ENCODE measurements around the gene RSKR.
A peak's percentile ranks its signal among the peaks of the same experiment; 100 is the strongest.
"Not testable (repeated sequence)": the region's sequence is repeated elsewhere in the genome, so short reads cannot be mapped to it uniquely, and the experiment has no call there.

Gene RSKR

DNA sequence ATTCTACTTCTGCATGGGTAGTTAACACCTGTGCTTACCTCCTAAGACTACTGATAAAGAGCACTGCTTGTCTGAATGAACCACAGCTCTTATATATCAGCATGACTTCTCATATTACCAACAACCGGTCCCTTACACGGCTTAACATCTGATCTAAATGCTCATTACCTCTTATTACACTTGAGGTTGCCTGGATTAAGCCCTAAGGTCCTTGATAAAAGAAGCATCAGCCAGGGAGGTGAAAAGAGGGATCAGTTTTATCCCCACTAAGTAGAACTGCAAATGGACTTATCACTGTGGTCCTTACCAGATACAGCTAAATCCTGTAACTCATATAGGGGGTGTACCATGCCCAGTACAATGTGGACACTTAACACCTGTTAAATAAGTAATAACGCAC lies 8.2 kb upstream of the RSKR start:
- DNase-seq: no peak

DNA sequence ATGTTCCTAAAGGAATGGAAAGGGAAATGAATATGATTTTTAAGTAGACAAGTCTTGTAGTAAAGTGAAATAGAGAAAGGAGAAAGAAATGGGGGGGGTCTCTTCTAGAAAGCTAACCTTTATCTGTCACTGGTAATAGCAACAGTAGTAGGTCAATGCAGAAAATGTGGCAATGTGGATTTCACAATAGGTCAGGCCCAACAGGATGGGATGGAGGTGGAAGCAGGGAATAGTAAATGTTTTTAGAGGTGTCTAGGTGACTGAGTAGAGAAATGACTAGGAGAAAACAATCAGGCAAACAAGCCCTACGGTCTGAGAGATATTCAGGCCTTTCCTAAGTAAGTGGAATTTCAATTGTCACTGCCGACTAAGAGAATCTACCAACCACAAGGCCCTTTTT lies 6.0 kb upstream of the RSKR start:
- DNase-seq: no peak

DNA sequence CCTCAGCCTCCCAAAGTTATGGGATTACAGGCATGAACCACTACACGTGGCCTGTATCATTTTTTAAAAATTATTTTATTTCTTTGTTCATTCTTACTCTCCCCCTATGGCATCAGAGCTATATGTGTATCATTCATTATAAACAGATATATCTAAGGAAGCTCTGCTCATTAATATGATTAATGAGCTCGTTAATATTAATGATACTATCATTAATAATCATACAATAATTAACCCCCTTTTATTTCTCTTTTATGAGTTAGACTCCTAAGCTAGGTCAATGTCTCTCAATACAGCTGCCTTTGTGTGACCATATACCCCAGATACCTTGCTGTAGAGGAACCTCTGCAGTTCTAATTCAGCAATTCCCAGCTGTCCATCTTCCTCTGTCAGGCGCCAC lies 4.5 kb upstream of the RSKR start:
- no peak for DNase-seq

DNA sequence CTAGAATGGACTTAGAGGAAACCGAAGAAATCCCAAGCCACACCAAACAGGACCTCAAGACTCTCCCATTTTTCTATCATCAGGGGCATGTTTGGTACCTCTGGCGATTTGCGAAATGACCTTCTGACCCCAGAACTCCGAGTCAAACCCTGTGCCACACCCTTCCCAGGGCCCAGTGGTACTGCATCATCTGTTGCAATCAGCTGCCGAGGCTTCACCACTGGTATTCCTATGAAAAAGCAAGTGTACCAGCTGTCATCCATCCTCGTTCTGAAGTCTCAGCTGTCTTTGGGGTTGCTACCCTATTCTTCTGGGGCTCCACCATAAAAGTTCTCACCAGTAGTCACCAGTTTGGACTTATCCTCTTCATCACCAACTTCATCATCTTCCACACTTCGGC lies 2.3 kb upstream of the RSKR start:
- DNase-seq: no peak

DNA sequence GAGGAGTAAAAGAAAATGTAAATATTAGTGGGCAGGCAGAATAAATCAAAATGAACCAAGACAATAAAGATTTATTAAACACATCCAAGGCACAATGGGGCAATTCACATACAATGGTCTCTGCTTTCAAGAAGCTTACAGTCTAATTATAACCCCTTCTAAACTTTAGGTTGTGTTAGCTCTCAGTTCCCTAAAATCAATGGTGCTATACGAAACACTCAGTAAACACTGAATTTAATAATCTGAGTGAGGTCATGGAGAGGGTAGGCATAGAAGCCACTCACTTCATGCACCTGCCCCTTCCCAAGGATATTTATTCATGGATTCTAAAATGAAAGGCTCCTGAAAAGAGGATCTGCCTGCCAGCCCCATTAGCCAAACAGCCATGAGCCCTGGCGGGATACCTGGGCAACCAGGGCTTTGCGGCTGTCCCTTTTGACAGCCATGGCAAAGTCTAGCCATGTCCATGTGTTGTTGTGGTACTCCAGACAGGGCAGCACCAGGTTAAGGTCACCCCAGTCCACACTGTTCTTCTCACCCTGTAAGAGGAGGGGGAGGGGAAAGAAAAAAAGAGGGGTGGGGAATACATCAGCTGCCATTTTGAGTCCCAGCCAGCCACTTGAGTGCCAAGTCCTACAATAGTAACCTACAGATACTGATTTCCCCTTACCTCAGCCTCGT lies 1.4 kb upstream of the RSKR start:
- no peak for DNase-seq

DNA sequence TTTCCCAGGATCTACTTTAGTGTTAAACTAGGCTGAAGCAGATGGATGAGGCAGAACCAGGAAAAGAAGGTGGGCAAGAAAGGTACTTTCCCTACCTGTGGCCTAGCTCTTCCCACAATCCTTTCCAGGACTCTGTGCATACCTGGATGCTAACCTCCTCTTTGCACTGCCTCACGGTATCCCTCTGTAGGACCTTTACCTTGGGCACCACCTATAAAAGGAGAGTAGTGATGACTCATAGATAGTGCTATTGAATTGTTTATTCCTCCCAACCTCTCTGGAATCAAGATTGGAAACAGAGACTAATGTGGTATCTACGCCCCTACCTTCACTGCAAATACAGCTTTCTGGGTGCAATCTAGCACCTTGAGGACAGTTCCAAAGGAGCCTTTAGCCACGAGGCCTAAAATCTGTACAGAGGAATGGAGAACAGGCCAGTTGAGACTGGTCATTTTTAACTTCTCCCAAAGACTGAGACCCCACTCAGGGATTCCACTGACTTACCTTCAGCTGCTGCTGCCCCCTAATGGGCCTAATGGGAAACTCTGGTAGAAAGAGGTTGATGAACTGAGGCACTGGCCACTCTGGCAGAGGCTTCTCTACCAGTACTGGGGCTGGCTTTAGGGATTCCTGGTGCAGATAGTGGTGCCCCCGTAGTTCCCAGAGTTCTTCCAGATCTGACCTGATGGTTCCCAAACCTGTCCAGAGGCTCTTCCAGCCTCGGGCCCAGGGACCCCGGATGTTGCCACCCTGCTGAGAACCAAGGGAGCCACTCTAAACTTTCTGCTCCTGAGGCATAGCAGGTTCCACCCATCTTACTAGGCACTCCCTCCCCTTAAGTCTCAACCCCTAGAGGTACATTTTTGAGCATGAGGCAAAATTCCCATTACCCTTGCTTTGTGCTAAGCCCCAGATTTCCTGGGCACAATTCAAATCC lies 781 bp downstream of the RSKR start:
- DNase-seq: no peak

DNA sequence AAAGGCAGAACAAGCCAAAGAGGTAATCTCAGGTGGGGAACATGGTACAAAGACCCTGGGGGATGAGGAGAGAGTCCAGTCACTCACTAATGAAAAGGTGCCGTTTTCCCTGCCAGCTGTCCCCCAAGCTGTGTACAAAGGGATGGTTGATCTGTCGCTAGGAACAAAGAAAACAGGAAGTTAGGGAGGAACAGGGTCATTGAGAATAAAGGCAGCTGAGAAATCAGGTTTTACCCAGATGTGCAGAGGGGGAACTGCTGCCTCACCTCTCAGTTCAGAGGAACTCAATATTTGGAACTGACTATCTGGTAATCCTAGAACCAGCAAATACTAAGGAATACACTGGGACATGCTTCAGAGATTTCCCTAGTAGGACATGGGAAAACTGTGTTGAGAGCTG lies 1.5 kb downstream of the RSKR start:
- no peak for DNase-seq

DNA sequence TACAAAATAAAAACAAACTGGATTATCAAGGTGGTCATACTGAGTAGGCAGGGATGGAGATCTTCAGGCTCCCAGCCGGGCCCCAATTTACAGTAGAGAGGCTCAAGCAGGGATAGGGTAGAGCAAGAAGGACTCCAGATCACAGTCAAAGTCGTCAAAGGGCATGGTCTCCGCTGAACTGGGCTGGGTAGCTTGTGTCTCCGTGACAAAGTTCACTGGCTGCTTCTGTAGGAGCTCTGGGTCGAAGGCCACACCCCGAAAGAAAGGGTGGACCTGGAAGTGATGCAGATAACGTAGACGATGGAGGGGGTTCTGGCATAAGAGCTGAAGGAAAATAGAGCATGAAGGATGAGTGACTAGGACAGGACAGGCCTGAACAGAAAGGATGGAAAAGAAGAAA lies 3.6 kb downstream of the RSKR start:
- DNase-seq: no peak

DNA sequence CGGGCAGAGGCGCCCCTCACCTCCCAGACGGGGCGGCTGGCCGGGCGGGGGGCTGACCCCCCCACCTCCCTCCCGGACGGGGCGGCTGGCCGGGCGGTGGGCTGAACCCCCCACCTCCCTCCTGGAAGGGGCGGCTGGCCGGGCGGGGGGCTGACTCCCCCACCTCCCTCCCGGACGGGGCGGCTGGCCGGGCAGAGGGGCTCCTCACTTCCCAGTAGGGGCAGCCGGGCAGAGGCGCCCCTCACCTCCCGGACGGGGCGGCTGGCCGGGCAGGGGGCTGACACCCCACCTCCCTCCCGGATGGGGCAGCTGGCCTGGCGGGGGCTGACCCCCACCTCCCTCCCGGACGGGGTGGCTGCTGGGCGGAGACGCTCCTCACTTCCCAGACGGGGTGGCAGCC lies 10.0 kb downstream of the RSKR start:
- not testable (repeated sequence) for DNase-seq

DNA sequence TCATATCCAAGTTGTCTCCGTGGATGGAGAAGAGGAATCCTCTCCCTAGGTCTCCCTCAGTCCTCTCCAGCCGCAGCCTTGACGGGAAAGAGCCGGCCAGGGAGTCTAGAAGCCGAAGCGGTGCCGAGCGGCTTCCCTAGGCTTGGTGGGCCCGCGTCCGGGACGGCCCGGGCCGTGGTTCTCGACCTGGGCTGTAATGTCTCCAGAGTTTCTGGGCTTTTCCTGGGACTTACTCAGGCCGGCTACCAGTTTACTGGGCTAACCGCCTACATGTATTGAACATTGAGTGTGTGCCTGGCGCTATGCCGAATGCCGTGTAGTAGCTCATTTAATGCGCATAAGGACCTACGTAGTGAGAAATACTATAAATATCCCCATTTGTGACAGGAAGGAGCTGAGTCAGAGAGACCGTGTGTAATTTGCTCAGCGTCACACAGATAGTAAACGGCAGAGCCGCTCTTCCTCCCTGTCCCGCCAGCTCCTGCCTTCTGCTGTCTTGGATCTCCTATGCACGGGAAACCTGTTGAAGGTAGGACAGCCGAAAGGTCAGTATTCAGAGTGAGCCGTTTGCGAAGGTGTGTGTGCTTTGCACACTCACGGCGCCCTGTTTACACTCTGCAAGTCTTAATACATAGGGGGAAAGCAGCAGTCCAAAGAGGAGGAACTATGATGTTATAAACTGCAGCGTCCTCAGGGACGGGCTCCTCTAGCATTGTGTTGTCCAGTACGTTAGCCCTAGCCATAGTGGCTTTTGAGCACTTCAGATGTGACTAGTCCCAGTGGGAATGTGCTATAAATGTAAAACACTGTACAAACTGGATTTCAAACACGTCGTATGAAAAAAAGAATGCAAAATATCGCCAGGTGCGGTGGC lies 14.4 kb downstream of the RSKR start:
- peak; percentile 43 for DNase-seq

DNA sequence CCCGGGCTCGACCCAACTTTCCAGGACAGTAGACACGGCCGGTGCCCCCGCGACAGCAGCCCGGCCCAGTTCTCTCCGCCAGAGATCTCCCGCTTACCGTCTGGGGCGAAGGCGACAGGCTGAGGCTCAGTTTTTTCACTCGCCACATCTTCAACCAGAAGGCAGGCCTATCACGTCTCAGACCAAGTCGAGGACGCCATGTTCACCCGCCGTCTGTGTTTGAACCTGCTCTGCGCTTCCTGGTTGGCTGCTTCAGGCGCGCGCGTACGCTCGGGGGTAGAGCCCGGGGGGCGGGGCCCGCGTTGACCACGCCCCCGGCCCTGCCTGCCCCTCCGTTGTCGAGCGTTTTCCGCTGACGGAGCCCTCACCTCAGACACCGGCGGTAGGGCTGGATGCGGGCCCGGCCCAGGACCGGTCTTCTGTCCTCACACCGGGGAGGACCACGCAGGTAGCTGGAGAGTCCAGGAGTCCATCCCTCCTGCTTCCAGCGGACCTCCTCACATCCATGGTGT lies 15.1 kb downstream of the RSKR start, which contains the start of gene SPAG5:
Gene SPAG5, minus strand, starts transcription at position 227 of the 512 bp plus-strand sequence. Its CDS starts 79 bp downstream, at position 148.
- DNase-seq: peak; percentile 70

DNA sequence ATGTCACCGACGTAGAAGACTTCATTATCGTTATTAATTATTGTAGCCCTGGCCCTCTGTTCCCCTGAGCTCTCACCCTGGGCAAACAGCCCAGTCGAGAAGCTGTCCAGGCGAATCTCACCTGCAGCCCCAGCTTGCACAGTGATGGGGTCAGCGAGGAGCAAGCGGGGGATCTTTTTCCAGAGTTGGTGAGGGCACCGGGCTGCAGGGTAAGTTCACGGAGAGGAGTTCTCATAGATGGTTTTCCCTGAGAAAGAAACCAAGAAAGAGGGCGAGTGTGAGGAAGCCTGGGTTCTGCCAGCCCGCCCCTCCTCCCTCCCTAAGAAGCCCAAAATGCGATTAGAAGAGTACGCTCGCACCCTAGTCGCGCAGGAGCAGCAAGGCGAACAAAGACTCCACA lies 15.6 kb downstream of the RSKR start:
- no peak for DNase-seq

DNA sequence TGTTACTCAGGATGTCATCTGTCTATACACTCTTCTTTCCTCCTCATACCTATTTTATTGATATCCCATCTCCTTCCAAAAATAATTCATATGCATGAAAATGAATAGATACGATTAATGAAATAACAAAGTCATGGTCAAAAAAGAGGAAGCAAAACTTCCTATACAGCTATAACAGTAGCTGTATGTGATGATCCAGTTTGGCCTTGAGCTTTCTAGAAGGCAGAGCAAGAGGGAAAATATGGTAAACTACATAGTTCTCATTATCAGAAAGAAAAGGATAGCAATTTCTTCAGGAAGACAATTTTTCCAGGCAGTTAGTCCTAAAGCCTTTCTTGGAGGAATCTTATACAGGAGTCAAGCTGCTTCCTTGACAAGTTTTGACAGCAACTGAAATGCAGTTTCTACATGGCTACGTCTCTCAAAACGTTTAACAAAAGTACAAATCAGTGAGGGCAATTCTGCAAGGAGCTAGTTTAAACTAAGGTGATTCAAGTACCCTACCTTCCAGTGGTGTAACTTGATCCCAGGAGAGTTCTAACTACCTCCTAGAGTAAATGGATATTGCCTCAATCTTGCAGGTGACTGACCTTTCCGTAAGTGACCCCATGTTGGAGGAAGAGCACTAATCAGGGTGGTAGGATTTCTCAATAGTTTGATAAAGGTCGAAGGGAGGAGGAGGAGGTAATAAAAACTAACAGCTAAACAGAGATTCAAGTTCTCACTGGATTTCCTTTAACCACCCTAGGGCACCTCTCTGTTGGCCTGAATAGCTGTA lies 16.2 kb downstream of the RSKR start:
- no peak for DNase-seq

DNA sequence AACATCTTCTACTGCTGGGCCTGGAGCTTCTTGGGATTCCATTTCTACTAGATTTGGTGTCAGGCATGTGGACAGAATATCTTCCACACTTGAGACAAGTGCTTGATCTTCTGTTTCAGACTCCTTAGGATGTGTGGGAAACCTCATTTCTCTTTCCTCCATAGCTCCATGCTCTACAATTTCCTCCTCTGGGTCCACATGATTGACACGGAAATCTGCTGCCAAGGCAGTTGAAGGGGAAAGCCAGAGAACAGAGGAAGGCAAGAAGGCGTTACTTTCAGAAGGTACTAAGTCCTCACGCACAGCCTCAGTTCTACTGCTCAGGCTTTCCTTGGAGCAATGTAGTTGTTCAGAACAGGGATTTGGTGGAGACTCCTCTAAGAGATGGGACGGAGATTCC lies 21.7 kb downstream of the RSKR start:
- no peak for DNase-seq

DNA sequence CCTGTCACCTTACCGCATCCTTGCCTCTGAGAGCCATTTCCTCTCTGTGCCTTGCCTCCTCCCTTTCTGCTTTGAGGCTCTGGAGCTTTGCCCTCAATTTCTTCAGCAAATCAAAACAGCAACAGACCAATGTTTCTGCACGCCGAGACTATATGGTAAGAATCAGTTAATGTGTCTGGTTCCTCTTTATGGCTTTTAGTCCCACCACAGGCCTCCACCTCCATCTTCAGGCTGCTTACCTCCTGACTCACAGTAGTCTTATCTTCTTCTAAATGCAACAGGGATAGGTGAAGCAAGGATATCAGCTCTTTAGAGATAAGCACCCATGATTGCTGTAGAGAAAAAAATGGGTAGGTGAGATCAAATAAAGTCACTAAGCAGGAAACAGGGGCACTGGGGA lies 28.1 kb downstream of the RSKR start:
- no peak for DNase-seq

DNA sequence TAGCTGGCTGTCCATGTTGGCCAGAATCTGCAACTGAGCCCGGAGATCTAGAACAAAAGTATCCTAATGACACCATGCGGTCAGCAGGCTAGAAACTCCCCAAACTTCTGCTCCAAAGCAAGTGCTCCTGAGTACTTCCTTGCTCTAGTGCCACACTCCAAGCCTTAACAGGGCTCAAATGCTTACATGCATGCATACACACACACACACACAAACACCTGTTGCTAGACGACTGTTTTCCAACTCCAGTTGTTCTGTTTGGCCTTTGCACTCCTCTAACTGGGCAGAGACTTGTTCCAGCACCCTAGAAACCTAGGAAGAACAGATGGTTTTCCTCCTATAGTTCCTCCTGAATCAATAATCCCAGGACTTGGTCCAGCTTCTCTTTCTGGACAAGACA lies 29.6 kb downstream of the RSKR start:
- DNase-seq: no peak

DNA sequence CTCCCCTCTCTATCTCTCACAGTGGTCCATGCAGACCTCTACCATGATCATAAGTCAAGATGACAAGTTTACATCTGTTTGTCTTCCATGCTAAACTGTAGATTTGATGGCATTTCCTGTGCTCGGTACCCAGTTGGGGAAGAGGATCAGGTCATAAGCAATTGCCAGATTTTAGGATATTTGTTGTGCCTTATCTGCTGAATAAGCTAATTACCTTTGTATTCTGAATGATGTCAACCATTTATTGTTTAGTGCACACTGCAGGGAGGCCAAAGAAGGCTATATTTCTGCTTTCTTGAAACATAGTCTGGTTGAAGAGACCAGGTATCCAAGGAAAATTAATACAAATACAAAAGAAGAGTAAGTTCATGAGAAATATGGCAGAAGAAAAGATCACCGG lies 31.5 kb downstream of the RSKR start:
- DNase-seq: no peak

DNA sequence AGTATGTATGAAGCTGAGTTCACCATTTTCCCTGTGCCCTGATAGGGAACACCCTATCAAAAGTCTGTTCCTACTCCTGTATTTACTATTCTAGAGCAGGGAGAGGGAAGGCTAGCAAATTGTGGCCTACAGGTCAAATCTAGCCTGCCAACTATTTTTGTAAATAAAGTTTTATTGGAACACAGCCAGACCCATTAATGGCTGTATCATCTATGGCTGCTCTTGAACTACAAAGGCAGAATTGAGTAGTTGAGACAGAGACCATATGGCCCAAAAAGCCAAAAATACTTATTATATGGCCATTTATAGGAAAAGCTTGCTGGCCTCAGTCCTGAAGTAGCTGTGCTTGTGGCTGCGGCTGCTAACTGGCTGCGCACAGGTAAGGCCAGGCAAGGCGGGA lies 33.0 kb downstream of the RSKR start:
- no peak for DNase-seq

DNA sequence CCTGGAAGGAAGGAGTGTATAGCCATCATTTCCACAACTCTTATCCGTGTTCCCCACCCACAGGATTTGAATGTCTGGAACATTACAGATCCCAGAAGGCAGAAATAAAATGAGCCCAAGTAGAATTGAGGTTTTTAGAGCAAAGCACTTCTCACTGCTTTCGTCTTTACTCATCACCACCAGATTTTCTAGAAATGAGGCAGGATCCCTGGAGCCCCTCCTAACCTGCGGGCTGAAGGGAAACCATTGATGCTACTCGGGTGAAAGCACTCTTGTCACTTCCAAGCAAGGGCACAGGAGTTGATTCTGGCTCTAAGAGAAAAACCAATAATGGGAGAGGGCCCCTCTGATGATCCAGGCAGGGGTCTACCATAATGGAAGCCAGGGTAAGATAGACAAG lies 34.5 kb downstream of the RSKR start:
- no peak for DNase-seq

DNA sequence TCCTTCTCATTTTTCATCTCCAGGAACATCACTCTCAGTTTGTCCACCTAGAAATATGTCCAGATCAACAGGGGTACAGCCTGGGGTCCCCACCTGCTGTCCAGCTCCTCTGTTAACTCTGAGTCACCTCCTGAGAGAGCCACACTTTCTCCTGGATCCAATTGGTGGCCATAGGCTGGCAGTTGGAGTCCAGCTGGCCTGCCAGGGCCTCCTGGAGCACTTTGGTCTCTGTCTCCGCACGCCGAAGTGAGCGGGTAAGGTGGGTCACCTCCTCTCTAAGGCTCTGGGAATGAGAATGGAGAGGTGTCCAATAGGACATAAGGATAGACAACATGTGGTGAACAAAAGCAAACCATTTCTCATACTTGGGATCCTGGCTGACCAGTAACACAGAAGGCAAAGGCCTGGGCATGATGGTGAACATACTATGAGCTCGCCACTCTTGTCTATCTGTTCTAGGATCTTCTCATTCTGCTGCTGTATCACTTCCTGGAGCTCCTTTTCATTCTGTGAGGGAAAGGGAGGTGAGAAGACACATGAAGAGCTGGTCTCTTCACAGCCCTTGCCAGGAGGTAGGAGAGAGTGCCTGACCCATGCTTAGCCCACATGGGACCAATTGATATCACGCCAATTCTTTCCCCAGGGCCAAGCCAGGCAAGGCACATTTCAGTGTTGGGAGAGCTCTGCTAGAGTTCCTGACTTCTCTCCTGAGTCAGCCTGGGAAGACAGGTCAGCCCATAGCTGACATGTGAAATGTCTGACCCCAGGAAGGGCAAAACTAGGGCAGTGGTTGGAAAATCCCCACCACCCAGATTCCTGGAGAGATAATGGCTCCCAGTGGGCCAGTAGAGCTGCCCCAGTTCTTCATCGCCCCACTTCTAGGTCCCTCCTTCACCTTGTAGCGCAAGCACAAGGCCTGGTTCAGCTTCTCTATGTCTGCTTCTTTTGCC lies 35.5 kb downstream of the RSKR start:
- DNase-seq: no peak

DNA sequence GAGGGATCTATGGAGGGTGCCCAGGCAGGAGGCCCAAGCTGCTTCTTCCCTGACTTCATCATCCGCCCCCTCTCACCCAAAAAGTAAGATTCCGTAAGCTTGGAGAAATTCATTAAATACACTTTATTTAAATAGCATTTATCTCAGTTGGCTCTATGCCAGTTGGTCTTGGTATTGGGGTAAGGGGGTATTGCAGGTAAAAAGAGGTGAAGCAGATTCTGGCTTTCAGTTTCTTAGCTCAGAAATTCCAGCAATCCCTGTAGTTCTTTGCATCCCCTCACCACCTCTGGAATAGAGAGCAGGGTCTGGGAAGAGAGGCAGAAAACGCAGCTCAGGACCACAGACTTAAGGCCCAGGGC lies 36.5 kb downstream of the RSKR start:
- no peak for DNase-seq

All from GOT3 (cell line).